Mammary epithelial cell (primary cell): ENCODE measurements around the gene MAPKAPK3.

ENCODE experiments used
- EZH2 ChIP-seq: IDR thresholded peaks from 2 replicates; pipeline ENCODE4 v1.6.1; 2012; ENCODE audit warnings: low read length, inconsistent platforms, borderline replicate concordance
- TF ChIP-seq, protein P1 (sequence below), 2 donors: IDR thresholded peaks in 1 of 2; conservative IDR thresholded peaks in 1 of 2; 2 replicates each; pipeline ENCODE4 v1.5.1; 2011 to 2012; ENCODE audit warnings: inconsistent platforms in 2 of 2, low read length in 2 of 2, mild to moderate bottlenecking in 2 of 2, control low read depth in 1 of 2, low read depth in 1 of 2; ENCODE audit not compliant: insufficient read depth in 1 of 2; ENCODE audit errors: extremely low read depth in 1 of 2

- TF ChIP-seq EZH2: no peak
- TF ChIP-seq, protein P1, sequence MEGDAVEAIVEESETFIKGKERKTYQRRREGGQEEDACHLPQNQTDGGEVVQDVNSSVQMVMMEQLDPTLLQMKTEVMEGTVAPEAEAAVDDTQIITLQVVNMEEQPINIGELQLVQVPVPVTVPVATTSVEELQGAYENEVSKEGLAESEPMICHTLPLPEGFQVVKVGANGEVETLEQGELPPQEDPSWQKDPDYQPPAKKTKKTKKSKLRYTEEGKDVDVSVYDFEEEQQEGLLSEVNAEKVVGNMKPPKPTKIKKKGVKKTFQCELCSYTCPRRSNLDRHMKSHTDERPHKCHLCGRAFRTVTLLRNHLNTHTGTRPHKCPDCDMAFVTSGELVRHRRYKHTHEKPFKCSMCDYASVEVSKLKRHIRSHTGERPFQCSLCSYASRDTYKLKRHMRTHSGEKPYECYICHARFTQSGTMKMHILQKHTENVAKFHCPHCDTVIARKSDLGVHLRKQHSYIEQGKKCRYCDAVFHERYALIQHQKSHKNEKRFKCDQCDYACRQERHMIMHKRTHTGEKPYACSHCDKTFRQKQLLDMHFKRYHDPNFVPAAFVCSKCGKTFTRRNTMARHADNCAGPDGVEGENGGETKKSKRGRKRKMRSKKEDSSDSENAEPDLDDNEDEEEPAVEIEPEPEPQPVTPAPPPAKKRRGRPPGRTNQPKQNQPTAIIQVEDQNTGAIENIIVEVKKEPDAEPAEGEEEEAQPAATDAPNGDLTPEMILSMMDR (conservative IDR thresholded peaks at IDR 0.05 in 1 of 2, IDR thresholded peaks at IDR 0.05 in 1 of 2; ENCODE audit: extremely low read depth in 1 of 2, insufficient read depth in 1 of 2, low read depth in 1 of 2, low read length in 2 of 2): no peak
Observed at GRCh38 chr3:50609071-50609762, 7.7 kb upstream of the MAPKAPK3 start.
